Choroid plexus epithelial cell (primary cell): ENCODE results near the gene MYLK4.

Experiments used
- DNase-seq: peaks from one replicate; pipeline ENCODE4 v3.0.0-alpha.2; 2010; ENCODE audit warnings: low read depth
- H3K4me3 ChIP-seq: 2 replicates; pipeline ENCODE4 v1.5.1; 2011; ENCODE audit warnings: low read depth, mild to moderate bottlenecking, control low read depth, low read length, moderate library complexity
- TF ChIP-seq, protein P1 (sequence below): conservative IDR thresholded peaks from 2 replicates; pipeline ENCODE4 v1.5.1; 2011; ENCODE audit warnings: low read depth, mild to moderate bottlenecking, control low read depth, inconsistent platforms, low read length, moderate library complexity

The MYLK4 gene

DNA sequence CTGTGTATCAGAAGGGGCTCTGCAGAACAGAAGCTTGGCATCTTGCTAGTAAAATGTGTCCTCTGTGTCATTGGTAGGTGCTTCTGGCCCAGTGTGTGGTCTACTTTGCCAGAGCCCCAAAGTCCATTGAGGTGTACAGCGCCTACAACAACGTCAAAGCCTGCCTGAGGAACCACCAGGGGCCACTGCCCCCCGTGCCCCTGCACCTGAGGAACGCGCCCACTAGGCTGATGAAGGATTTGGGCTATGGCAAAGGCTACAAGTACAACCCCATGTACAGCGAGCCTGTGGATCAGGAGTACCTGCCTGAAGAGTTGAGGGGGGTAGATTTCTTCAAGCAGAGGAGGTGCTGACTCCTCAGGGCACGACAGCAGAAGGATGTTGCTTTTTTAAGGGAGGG, 34.2 kb upstream of the MYLK4 start:
- no peak for DNase-seq
- TF ChIP-seq, protein P1, sequence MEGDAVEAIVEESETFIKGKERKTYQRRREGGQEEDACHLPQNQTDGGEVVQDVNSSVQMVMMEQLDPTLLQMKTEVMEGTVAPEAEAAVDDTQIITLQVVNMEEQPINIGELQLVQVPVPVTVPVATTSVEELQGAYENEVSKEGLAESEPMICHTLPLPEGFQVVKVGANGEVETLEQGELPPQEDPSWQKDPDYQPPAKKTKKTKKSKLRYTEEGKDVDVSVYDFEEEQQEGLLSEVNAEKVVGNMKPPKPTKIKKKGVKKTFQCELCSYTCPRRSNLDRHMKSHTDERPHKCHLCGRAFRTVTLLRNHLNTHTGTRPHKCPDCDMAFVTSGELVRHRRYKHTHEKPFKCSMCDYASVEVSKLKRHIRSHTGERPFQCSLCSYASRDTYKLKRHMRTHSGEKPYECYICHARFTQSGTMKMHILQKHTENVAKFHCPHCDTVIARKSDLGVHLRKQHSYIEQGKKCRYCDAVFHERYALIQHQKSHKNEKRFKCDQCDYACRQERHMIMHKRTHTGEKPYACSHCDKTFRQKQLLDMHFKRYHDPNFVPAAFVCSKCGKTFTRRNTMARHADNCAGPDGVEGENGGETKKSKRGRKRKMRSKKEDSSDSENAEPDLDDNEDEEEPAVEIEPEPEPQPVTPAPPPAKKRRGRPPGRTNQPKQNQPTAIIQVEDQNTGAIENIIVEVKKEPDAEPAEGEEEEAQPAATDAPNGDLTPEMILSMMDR: no peak
- no peak overlapping the region for H3K4me3 ChIP-seq

DNA sequence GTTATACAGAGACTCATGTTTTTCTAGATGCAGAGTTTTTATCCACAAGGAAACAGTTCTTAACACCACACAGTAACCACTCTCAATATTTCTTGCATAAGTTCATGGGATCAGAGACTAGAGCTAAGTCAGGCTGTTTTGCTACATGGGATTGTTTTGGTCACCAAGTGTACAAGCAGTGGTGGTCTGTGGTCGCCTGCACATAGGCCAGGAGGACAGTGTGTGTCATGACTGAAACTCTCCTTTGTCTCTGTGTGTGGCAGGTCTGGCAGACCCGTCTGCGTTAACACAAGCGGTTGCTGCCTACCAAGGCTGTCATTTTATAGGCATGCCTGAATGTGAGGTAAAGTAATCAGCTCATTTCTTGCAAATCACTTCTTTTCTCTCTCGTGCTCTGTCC, 33.3 kb upstream of the MYLK4 start:
- no peak for DNase-seq
- TF ChIP-seq, protein P1: no peak
- H3K4me3 ChIP-seq: no peak overlapping the region

DNA sequence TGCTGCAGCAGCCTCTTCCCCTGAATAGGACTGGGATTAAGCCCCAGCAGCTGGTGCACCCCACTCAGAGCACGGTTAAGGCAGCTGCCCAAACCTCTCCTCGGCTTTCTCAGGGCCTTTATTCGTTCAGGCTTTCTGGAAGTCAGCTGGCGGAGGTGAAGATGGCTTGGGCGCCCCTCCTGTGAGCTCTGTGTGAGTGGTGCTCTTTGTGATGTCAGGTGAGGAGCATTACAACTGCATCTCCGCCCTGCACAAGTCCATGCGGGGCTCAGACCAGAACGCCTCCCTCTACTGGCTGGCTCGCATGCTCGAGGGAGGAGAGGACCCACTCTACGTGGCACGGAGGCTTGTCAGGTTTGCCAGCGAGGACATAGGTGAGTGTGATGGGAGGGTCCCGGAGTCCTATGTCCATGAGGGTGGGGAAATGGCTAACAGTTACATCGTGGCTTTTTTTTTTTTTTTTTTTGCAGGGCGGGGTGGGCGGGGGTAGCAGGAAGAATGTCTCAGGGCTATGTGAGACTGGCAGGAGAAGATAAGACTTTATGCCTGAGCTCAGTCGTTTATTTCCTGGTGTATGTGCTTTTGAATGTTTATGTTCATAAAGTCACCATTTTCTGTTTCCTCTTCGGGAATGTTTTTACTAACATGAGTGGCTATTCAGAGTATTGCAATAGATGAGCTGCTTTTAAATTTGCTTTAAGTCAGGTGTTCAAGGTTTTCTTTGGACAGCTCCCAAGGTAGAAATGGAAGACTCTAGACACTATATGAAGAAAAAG, 32.7 kb upstream of the MYLK4 start:
- TF ChIP-seq, protein P1: no peak
- DNase-seq: peak; percentile 45
- H3K4me3 ChIP-seq: no peak overlapping the region

DNA sequence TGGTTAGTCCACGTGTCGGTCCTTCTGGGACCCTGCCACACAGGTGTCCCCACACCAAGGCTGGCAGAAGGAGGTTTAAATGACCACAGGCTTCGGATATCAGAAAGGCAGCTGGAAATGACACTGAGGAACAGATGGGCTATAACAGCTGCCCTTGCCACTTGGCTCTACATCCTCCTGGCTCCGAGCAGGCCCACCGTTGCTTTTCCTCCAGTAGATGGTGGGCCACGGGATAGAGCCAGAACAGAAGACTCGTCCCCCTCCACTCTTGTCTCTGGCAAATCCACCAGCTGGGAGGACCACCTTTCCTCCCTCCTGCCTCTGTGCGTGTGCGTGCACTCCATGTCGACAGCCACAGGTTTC, 32.1 kb upstream of the MYLK4 start:
- no peak for DNase-seq
- H3K4me3 ChIP-seq: no peak overlapping the region
- TF ChIP-seq, protein P1: no peak

DNA sequence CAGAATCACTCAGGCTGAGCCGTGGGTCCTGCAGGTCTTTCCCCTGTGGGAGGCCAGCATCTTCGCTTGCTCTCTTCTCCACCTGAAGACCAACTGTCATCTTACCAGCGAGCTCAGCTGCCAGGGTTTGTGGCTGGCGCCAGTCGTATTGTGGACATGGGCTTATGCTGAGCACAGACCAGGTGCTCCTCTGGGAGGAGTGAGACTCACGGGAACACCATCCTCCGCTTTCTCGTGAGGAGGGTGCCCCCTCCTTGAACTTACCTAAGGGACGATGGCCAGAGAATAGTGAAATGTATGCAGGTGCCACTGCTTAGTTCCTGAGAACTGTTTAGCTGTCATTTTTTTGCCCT, 31.6 kb upstream of the MYLK4 start:
- no peak overlapping the region for H3K4me3 ChIP-seq
- TF ChIP-seq, protein P1: no peak
- DNase-seq: no peak

DNA sequence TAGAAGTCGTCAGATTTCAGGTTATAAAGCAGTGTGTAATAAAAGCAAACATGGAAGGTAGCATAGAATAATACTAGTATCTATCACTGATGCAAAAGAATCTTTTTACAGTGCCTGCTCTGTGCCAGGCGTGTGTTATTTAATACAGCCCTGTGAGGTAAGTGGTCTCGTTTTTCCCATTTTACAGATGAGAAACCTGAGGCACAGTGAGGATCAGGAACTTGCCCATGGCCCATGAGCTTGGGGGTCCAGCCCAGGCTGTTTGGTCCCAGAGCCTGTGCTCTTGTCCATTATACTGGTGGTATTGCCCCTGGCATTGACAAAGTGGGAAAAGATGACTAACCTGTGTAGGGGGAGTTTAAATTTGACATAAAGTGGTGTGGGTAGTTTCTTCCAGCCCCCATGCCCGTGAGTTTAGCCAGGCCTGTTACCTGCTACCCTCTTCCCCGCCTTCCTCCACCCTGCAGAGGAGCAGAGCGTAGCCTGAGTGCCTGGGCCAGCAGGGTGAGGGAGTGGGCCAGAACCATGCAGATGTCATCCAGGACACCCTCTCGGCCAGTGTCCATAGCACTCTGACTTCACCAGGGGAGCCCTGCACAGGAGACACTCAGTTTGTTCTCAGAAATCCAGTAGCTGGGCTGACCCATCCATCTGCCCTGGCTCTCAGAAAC, 31.1 kb upstream of the MYLK4 start:
- H3K4me3 ChIP-seq: no peak overlapping the region
- TF ChIP-seq, protein P1: no peak
- no peak for DNase-seq
